HG03139 (cell line): ENCODE results near the gene METTL21A.

ENCODE experiments used
- ATAC-seq: cut with Tn5 transposase; IDR thresholded peaks from one replicate; pipeline ENCODE4 v1.9.1; 2021; ENCODE audit not compliant: unreplicated experiment

The METTL21A gene

GRCh38 chr2:207565736-207566500 is 59.3 kb downstream of the METTL21A start:
- no peak for ATAC-seq
